HepG2 (cell line): ENCODE data around the gene SPAG8. TPM values are rescaled to one million over a fixed set of nuclear protein-coding genes. Genes with fewer than 3 reads are reported as not detected.

ENCODE experiments used
- ATAC-seq: fragments of 200-7000 bp; cut with Tn5 transposase; 3 replicates; pipeline ENCODE4 v1.9.1; 2020; ENCODE audit warnings: mild to moderate bottlenecking, moderate library complexity
- BruUV-seq: library from RNA; stranded (reverse); fragments of 400-500 nt; replicated peaks from 2 replicates; lab custom pipeline; 2021; lab: Mats Ljungman, UMichigan
- CTCF ChIA-PET: fragments of 300-600 bp; formaldehyde crosslinking; extraction: SDS; loops from one replicate; lab custom pipeline; 2021; ENCODE audit warnings: low total read pairs, inconsistent platforms, low intra/inter-chr PET ratio; lab: Yijun Ruan, JAX
- POLR2A ChIA-PET: fragments of 350-600 bp; sonication (Branson Sonifier 250); formaldehyde crosslinking; loops from one replicate; lab custom pipeline; 2020; ENCODE audit warnings: antibody characterized with exemption, inconsistent platforms; lab: Yijun Ruan, JAX
- DNase-seq: peaks from one replicate; pipeline ENCODE4 v3.0.0-alpha.2; 2015; ENCODE audit warnings: low spot score
- FAIRE-seq: peaks from 3 replicates; lab custom pipeline; 2011; peaks lifted over from hg19 to GRCh38; lab: Jason Lieb, UNC
- H2AFZ ChIP-seq: one replicate; pipeline ENCODE4 v1.6.1; 2011; ENCODE audit warnings: low read length, inconsistent platforms
- H3K27ac ChIP-seq: fragments of 300-600 bp; 3 replicates; pipeline ENCODE4 v1.8.0; 2011; ENCODE audit warnings: mixed run types, mild to moderate bottlenecking, mixed read lengths, low read length, inconsistent platforms; ENCODE audit not compliant: insufficient read depth; ENCODE audit errors: extremely low read length
- H3K27me3 ChIP-seq, 2 experiments: fragments of 200-600 bp in 1 of 2; 2 replicates in 1 of 2; 3 replicates in 1 of 2; pipeline versions ENCODE4 v1.6.0 to v1.8.0; 2011; ENCODE audit warnings: low read length in 2 of 2, mild to moderate bottlenecking in 2 of 2, moderate library complexity in 2 of 2, inconsistent platforms in 1 of 2; ENCODE audit not compliant: insufficient read depth in 2 of 2, control insufficient read depth in 1 of 2
- H3K36me3 ChIP-seq, 2 experiments: fragments of 200-600 bp in 1 of 2; replicated peaks in 1 of 2; 2 replicates in 1 of 2; 3 replicates in 1 of 2; pipeline versions ENCODE4 v1.5.1 to v1.8.0; 2011; ENCODE audit warnings: low read length in 2 of 2, inconsistent platforms in 1 of 2; ENCODE audit not compliant: insufficient read depth in 2 of 2, control insufficient read depth in 1 of 2
- H3K4me1 ChIP-seq: 2 replicates; pipeline ENCODE4 v1.5.1; 2012; ENCODE audit warnings: low read length, inconsistent platforms; ENCODE audit not compliant: insufficient read depth
- H3K4me2 ChIP-seq: 2 replicates; pipeline ENCODE4 v1.6.0; 2011; ENCODE audit warnings: low read depth, low read length, inconsistent platforms
- H3K4me3 ChIP-seq, 3 experiments: fragments of 200-600 bp in 1 of 3; sonication (generic), shearing (Covaris generic) in 1 of 3; replicated peaks in 1 of 3; 2 replicates each; pipeline ENCODE4 v1.5.1; 2011 to 2016; ENCODE audit warnings: low read length in 3 of 3, inconsistent platforms in 2 of 3, low read depth in 2 of 3, mild to moderate bottlenecking in 2 of 3, control low read depth in 1 of 3, mixed read lengths in 1 of 3; ENCODE audit not compliant: insufficient read depth in 1 of 3
- H3K79me2 ChIP-seq: one replicate; pipeline ENCODE4 v1.6.1; 2011; ENCODE audit warnings: low read length, inconsistent platforms; ENCODE audit not compliant: insufficient read depth
- H3K9ac ChIP-seq: 2 replicates; pipeline ENCODE4 v1.6.0; 2011; ENCODE audit warnings: mild to moderate bottlenecking, low read depth, low read length, inconsistent platforms; ENCODE audit not compliant: insufficient read depth
- H3K9me3 ChIP-seq: 2 replicates; pipeline ENCODE4 v1.5.1; 2012; ENCODE audit warnings: mild to moderate bottlenecking, low read length
- H4K20me1 ChIP-seq: 2 replicates; pipeline ENCODE4 v1.6.0; 2011; ENCODE audit warnings: inconsistent platforms, mild to moderate bottlenecking, low read length, moderate library complexity; ENCODE audit not compliant: insufficient read depth
- AGO2 ChIP-seq: fragments of 200-400 bp; formaldehyde crosslinking; optimal IDR thresholded peaks from 2 replicates; pipeline ENCODE3; 2017; ENCODE audit warnings: mild to moderate bottlenecking, low read depth, low read length, moderate library complexity
- SUZ12 ChIP-seq: fragments of 150-350 bp; IDR thresholded peaks from 2 replicates; pipeline ENCODE4 v1.6.1; 2014; ENCODE audit warnings: low read depth, low read length
- ZNF263 ChIP-seq: sonication (generic); formaldehyde crosslinking; IDR thresholded peaks from 2 replicates; pipeline ENCODE4 v1.4.0; 2020; ENCODE audit warnings: missing genetic modification reagents
- ZNF451 ChIP-seq: sonication (generic); formaldehyde crosslinking; IDR thresholded peaks from 2 replicates; pipeline ENCODE4 v1.5.0; 2020; ENCODE audit warnings: mild to moderate bottlenecking, missing genetic modification reagents
- ZNF878 ChIP-seq: sonication (generic); formaldehyde crosslinking; IDR thresholded peaks from 2 replicates; pipeline ENCODE4 v1.8.1; 2023; ENCODE audit warnings: mild to moderate bottlenecking, missing genetic modification reagents, moderate library complexity
- WGBS: methylation state at CpG from one replicate; pipeline ENCODE4 v1.1.6; 2017; ENCODE audit warnings: low lambda C conversion rate; 5-methylcytosine and 5-hydroxymethylcytosine counted together
- in situ Hi-C: cut with HindIII; loops from 2 replicates; pipeline ENCODE4 v1.10.0; 2017; ENCODE audit warnings: low pct_unique_long_range_greater_than_20kb; ENCODE audit not compliant: extremely low pct_ligation_motif_present
- intact Hi-C: fragments of 100-400 bp; cut with micrococcal nuclease; formaldehyde crosslinking; loops from one replicate; pipeline ENCODE4 v1.10.0; 2022; ENCODE audit not compliant: unreplicated experiment
- polyA plus RNA-seq, 8 experiments: library from polyadenylated mRNA; depleted of rRNA in 3 of 8; stranded (reverse) in 7 of 8; unstranded in 1 of 8; fragments of >200 nt; fragmentation: Illumina TruSeq in 4 of 8; extraction: Trizol in 4 of 8; gene quantifications; 2 replicates each; pipeline versions ENCODE4 v1.2.1 to v1.2.3, GENCODE V29; 2011 to 2016; ENCODE audit warnings: low read depth in 4 of 8, missing spikeins in 1 of 8, mixed read lengths in 1 of 8; ENCODE audit not compliant: insufficient read depth in 1 of 8
- small RNA-seq, 3 experiments: library from RNA; depleted of rRNA; stranded (forward); fragments of <200 nt; gene quantifications; one replicate each; pipeline ENCODE3, GENCODE V24; 2012; ENCODE audit warnings: low read depth in 2 of 3, low replicate concordance in 1 of 3; ENCODE audit not compliant: insufficient read length in 3 of 3, insufficient read depth in 2 of 3
- total RNA-seq, 5 experiments: library from RNA; depleted of rRNA; stranded (reverse); fragments of >200 nt; fragmentation: Illumina TruSeq; extraction: Trizol; gene quantifications; 2 replicates each; pipeline ENCODE4 v1.2.3, GENCODE V29; 2016; ENCODE audit warnings: low read depth in 1 of 5
- TF ChIP-seq, protein P1 (sequence below): sonication (generic); formaldehyde crosslinking; IDR thresholded peaks from 2 replicates; pipeline ENCODE4 v1.8.0; 2022; ENCODE audit warnings: mild to moderate bottlenecking, missing genetic modification reagents, moderate library complexity
- TF ChIP-seq, protein P2 (sequence below): sonication (generic); formaldehyde crosslinking; IDR thresholded peaks from 2 replicates; pipeline ENCODE4 v1.4.0; 2020; ENCODE audit warnings: missing genetic modification reagents

SPAG8 gene
- total and polyA plus RNA-seq, 2 of the 13 experiments (the other 11 are each of a cell fraction or from before 2014, with no cell fraction given) = 0.18 to 0.27 TPM

DNA sequence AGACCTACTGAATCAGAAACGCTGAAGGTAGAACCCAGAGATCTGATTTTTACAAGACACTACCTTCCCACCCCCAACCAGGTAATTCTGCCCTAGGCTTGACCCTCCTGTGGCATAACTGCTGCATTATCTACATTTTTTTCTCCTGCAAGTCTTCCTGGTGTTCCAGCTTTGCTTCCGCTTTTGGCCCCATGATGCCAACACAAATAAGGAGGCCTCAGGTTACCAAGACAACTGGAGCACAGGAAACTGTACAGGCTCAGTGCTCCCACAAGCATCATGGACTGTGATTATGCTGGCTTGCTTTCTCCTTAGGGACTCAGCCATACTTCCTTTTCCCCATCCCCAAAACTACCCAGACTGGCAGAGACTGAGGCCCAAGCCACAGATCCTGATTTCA is 51.4 kb downstream of the SPAG8 start:
- intact Hi-C loops = no loop called here
- TF ChIP-seq ZNF451 (CRISPR knock-in tag) (no peak), ZNF263 (CRISPR knock-in tag) (0 out of 2 replicates have a peak, but pooled peaks have one; percentile 22)
- POLR2A ChIA-PET = no interaction called here

DNA sequence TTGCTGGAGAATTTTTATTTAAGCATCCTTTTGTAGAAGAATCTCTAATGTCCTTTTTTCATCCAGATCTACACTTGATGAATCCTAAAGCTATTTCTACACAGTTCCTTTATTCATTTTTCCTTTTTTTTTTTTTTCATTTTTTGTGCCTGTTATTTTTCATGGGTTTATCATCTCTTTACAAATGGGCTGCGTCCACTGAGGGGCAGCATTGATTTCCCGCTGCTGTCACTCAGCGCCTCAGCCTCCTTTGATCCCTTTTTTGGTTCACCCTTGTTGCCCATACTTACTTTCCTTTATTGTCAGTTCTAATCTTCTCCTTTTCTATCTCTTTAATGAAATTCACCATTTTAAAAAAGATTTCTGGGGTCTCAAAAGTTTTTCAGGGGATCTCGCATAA is 52.3 kb downstream of the SPAG8 start:
- Histone ChIP-seq H3K4me1 (peaks cover 33% of the 10 kb centered on the region), H4K20me1 (no peaks in the 10 kb centered on the region), H3K27ac (no peak overlapping the region), H3K4me2 (no peak overlapping the region), H3K36me3 (no peaks in the 10 kb centered on the region), H3K9ac (no peak overlapping the region), H3K27me3 (no peaks in the 10 kb centered on the region; a peak in 1 of 5 replicates), H3K4me3 (no peak overlapping the region), H2AFZ (no peak overlapping the region), H3K9me3 (no peaks in the 10 kb centered on the region), H3K79me2 (peaks cover 46% of the 10 kb centered on the region)
- POLR2A ChIA-PET = interaction anchor here (0.7 to 2.0 kb wide), 2 partner anchors 11 to 12 kb away, joined by 3 to 9 read pairs; partner anchors contain the start of genes GBA2 and RGP1
- WGBS = 98% methylated on average over 4 of the region's 4 CpGs
- TF ChIP-seq SUZ12 (no peak), AGO2 (no peak), ZNF878 (CRISPR knock-in tag) (no peak)
- TF ChIP-seq, protein P1, sequence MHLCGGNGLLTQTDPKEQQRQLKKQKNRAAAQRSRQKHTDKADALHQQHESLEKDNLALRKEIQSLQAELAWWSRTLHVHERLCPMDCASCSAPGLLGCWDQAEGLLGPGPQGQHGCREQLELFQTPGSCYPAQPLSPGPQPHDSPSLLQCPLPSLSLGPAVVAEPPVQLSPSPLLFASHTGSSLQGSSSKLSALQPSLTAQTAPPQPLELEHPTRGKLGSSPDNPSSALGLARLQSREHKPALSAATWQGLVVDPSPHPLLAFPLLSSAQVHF (CRISPR knock-in tag) = no peak
- TF ChIP-seq, protein P2, sequence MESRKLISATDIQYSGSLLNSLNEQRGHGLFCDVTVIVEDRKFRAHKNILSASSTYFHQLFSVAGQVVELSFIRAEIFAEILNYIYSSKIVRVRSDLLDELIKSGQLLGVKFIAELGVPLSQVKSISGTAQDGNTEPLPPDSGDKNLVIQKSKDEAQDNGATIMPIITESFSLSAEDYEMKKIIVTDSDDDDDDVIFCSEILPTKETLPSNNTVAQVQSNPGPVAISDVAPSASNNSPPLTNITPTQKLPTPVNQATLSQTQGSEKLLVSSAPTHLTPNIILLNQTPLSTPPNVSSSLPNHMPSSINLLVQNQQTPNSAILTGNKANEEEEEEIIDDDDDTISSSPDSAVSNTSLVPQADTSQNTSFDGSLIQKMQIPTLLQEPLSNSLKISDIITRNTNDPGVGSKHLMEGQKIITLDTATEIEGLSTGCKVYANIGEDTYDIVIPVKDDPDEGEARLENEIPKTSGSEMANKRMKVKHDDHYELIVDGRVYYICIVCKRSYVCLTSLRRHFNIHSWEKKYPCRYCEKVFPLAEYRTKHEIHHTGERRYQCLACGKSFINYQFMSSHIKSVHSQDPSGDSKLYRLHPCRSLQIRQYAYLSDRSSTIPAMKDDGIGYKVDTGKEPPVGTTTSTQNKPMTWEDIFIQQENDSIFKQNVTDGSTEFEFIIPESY (CRISPR knock-in tag) = peak; percentile 93
- ATAC-seq = no peak
- FAIRE-seq = no peak
- no TSS peak for BruUV-seq
- in situ Hi-C loops = no loop called here
- DNase-seq = no peak
- intact Hi-C loops = no loop called here
- CTCF ChIA-PET = no interaction called here

More for the DNA sequence above, 51.4 kb downstream of the SPAG8 start:
- H3K4me3 ChIP-seq = no peak overlapping the region
- no peak overlapping the region for H3K27ac ChIP-seq
- WGBS = 95% methylated on average over 2 of the region's 2 CpGs
- peaks cover 46% of the 10 kb centered on the region for H3K79me2 ChIP-seq
- no peak overlapping the region for H3K4me2 ChIP-seq
- no peaks in the 10 kb centered on the region for H3K36me3 ChIP-seq
- FAIRE-seq = no peak
- H2AFZ ChIP-seq = no peak overlapping the region
- ATAC-seq = no peak
- no TSS peak for BruUV-seq
- H3K4me1 ChIP-seq = peaks cover 33% of the 10 kb centered on the region
- in situ Hi-C loops = no loop called here
- CTCF ChIA-PET = no interaction called here
- no peaks in the 10 kb centered on the region; a peak in 1 of 5 replicates for H3K27me3 ChIP-seq
- no peaks in the 10 kb centered on the region for H4K20me1 ChIP-seq
- no peak for DNase-seq
- no peaks in the 10 kb centered on the region for H3K9me3 ChIP-seq
- no peak overlapping the region for H3K9ac ChIP-seq

Small RNA genes within 50 kb of the gene (small RNA-seq; reads per million reads assigned to genes)
- gene HINT2 = 0 to 0.10 (median 0) reads per million in 3 experiments

Other genes starting within 250 kb of the SPAG8 start
- 3.1 and 7.3 TPM in 2 replicates for gene TESK1, start 207.0 kb downstream of the SPAG8 start, total RNA-seq (2016; rRNA removed; fragmentation: Illumina TruSeq; extraction: Trizol)
- 13.6 and 17.7 TPM in 2 replicates for gene TESK1, start 207.0 kb downstream of the SPAG8 start, polyA plus RNA-seq (2011; rRNA removed)
- gene CD72, start 193.8 kb downstream of the SPAG8 start, total RNA-seq (2016; rRNA removed; fragmentation: Illumina TruSeq; extraction: Trizol) = 0.18 TPM in 1 of 2 replicates, not detected in the other
- gene CD72, start 193.8 kb downstream of the SPAG8 start, polyA plus RNA-seq (2011; rRNA removed) = 0.82 and 1.1 TPM in 2 replicates
- 0.09 and 0.24 TPM in 2 replicates for gene SIT1, start 161.3 kb downstream of the SPAG8 start, total RNA-seq (2016; rRNA removed; fragmentation: Illumina TruSeq; extraction: Trizol)
- 5.0 and 6.7 TPM in 2 replicates for gene SIT1, start 161.3 kb downstream of the SPAG8 start, polyA plus RNA-seq (2011; rRNA removed)
- 1,047 and 4,025 TPM in 2 replicates for gene RMRP, start 154.2 kb downstream of the SPAG8 start, total RNA-seq (2016; rRNA removed; fragmentation: Illumina TruSeq; extraction: Trizol)
- 36.7 and 51.4 TPM in 2 replicates for gene RMRP, start 154.2 kb downstream of the SPAG8 start, polyA plus RNA-seq (2011; rRNA removed)
- 4.1 and 7.1 TPM in 2 replicates for gene CCDC107, start 154.0 kb downstream of the SPAG8 start, total RNA-seq (2016; rRNA removed; fragmentation: Illumina TruSeq; extraction: Trizol)
- 15.2 and 17.4 TPM in 2 replicates for gene CCDC107, start 154.0 kb downstream of the SPAG8 start, polyA plus RNA-seq (2011; rRNA removed)
- 10.4 and 11.2 TPM in 2 replicates for gene ARHGEF39, start 147.1 kb downstream of the SPAG8 start, total RNA-seq (2016; rRNA removed; fragmentation: Illumina TruSeq; extraction: Trizol)
- 8.0 and 12.3 TPM in 2 replicates for gene ARHGEF39, start 147.1 kb downstream of the SPAG8 start, polyA plus RNA-seq (2011; rRNA removed)
- 0.13 TPM in 1 of 2 replicates, not detected in the other for gene CA9, start 138.3 kb downstream of the SPAG8 start, total RNA-seq (2016; rRNA removed; fragmentation: Illumina TruSeq; extraction: Trizol)
- 118 and 152 TPM in 2 replicates for gene CA9, start 138.3 kb downstream of the SPAG8 start, polyA plus RNA-seq (2011; rRNA removed)
- 0.20 and 3.1 TPM in 2 replicates for gene TPM2, start 122.3 kb downstream of the SPAG8 start, total RNA-seq (2016; rRNA removed; fragmentation: Illumina TruSeq; extraction: Trizol)
- 10.7 and 11.4 TPM in 2 replicates for gene TPM2, start 122.3 kb downstream of the SPAG8 start, polyA plus RNA-seq (2011; rRNA removed)
- gene TLN1, start 80.1 kb downstream of the SPAG8 start, total RNA-seq (2016; rRNA removed; fragmentation: Illumina TruSeq; extraction: Trizol) = 51.8 and 53.7 TPM in 2 replicates
- 35.2 and 52.6 TPM in 2 replicates for gene TLN1, start 80.1 kb downstream of the SPAG8 start, polyA plus RNA-seq (2011; rRNA removed)
- gene CREB3, start 79.6 kb downstream of the SPAG8 start, total RNA-seq (2016; rRNA removed; fragmentation: Illumina TruSeq; extraction: Trizol) = 32.2 and 34.2 TPM in 2 replicates
- 11.1 and 13.5 TPM in 2 replicates for gene CREB3, start 79.6 kb downstream of the SPAG8 start, polyA plus RNA-seq (2011; rRNA removed)
- 24.4 and 37.5 TPM in 2 replicates for gene GBA2, start 63.0 kb downstream of the SPAG8 start, total RNA-seq (2016; rRNA removed; fragmentation: Illumina TruSeq; extraction: Trizol)
- 86.1 and 96.9 TPM in 2 replicates for gene GBA2, start 63.0 kb downstream of the SPAG8 start, polyA plus RNA-seq (2011; rRNA removed)
- gene RGP1, start 63.0 kb downstream of the SPAG8 start, total RNA-seq (2016; rRNA removed; fragmentation: Illumina TruSeq; extraction: Trizol) = 12.6 and 12.7 TPM in 2 replicates
- gene RGP1, start 63.0 kb downstream of the SPAG8 start, polyA plus RNA-seq (2011; rRNA removed) = 18.7 and 21.0 TPM in 2 replicates
- gene MSMP, start 58.0 kb downstream of the SPAG8 start, total RNA-seq (2016; rRNA removed; fragmentation: Illumina TruSeq; extraction: Trizol) = 0.24 and 0.49 TPM in 2 replicates
- 0.34 and 0.46 TPM in 2 replicates for gene MSMP, start 58.0 kb downstream of the SPAG8 start, polyA plus RNA-seq (2011; rRNA removed)
- 4.6 and 7.4 TPM in 2 replicates for gene NPR2, start 20.7 kb downstream of the SPAG8 start, total RNA-seq (2016; rRNA removed; fragmentation: Illumina TruSeq; extraction: Trizol)
- gene NPR2, start 20.7 kb downstream of the SPAG8 start, polyA plus RNA-seq (2011; rRNA removed) = 9.3 and 9.4 TPM in 2 replicates
- gene HINT2, start 2.8 kb upstream of the SPAG8 start, total RNA-seq (2016; rRNA removed; fragmentation: Illumina TruSeq; extraction: Trizol) = 51.4 and 56.2 TPM in 2 replicates
- 37.9 and 41.5 TPM in 2 replicates for gene HINT2, start 2.8 kb upstream of the SPAG8 start, polyA plus RNA-seq (2011; rRNA removed)
- not detected in 2 replicates for gene FAM221B, start 16.5 kb upstream of the SPAG8 start, total RNA-seq (2016; rRNA removed; fragmentation: Illumina TruSeq; extraction: Trizol)
- not detected in 2 replicates for gene FAM221B, start 16.5 kb upstream of the SPAG8 start, polyA plus RNA-seq (2011; rRNA removed)
- gene TMEM8B, start 17.0 kb upstream of the SPAG8 start, total RNA-seq (2016; rRNA removed; fragmentation: Illumina TruSeq; extraction: Trizol) = 1.5 and 2.1 TPM in 2 replicates
- gene TMEM8B, start 17.0 kb upstream of the SPAG8 start, polyA plus RNA-seq (2011; rRNA removed) = 2.7 and 3.9 TPM in 2 replicates
- gene OR13J1, start 58.1 kb upstream of the SPAG8 start, total RNA-seq (2016; rRNA removed; fragmentation: Illumina TruSeq; extraction: Trizol) = not detected in 2 replicates
- gene OR13J1, start 58.1 kb upstream of the SPAG8 start, polyA plus RNA-seq (2011; rRNA removed) = not detected in 2 replicates
- gene HRCT1, start 93.9 kb upstream of the SPAG8 start, total RNA-seq (2016; rRNA removed; fragmentation: Illumina TruSeq; extraction: Trizol) = not detected in 2 replicates
- 0.13 and 0.44 TPM in 2 replicates for gene HRCT1, start 93.9 kb upstream of the SPAG8 start, polyA plus RNA-seq (2011; rRNA removed)
- 0.07 TPM in 1 of 2 replicates, not detected in the other for gene SPAAR, start 97.2 kb upstream of the SPAG8 start, total RNA-seq (2016; rRNA removed; fragmentation: Illumina TruSeq; extraction: Trizol)
- gene SPAAR, start 97.2 kb upstream of the SPAG8 start, polyA plus RNA-seq (2011; rRNA removed) = not detected in 2 replicates
- not detected in 2 replicates for gene OR2S2, start 145.9 kb upstream of the SPAG8 start, total RNA-seq (2016; rRNA removed; fragmentation: Illumina TruSeq; extraction: Trizol)
- gene OR2S2, start 145.9 kb upstream of the SPAG8 start, polyA plus RNA-seq (2011; rRNA removed) = not detected in 2 replicates
- gene RECK, start 224.7 kb upstream of the SPAG8 start, total RNA-seq (2016; rRNA removed; fragmentation: Illumina TruSeq; extraction: Trizol) = 2.3 and 3.1 TPM in 2 replicates
- gene RECK, start 224.7 kb upstream of the SPAG8 start, polyA plus RNA-seq (2011; rRNA removed) = 4.8 and 5.1 TPM in 2 replicates